ENCODE measurements around the gene PPIP5K1. TPM values are rescaled to one million over a fixed set of nuclear protein-coding genes. Genes with fewer than 3 reads are reported as not detected.

The PPIP5K1 gene
- total and polyA plus RNA-seq, 9 donors: 7.6 to 45.2 (median 32.2) TPM

- Histone ChIP-seq H3K4me1 (ENCODE audit: insufficient read depth) (peaks cover 11% of the 10 kb centered on the region), H3K36me3 (no peaks in the 10 kb centered on the region), H3K9me3 (no peaks in the 10 kb centered on the region), H3K4me3 (no peak overlapping the region), H3K27me3 (no peaks in the 10 kb centered on the region), H3K27ac (peak overlapping the region in 1 of 2 donors; percentile 35)
- intact Hi-C loops (cut with DNase I): no loop called here
- TF ChIP-seq EP300 (IDR thresholded peaks at IDR 0.05): no peak
- TF ChIP-seq CTCF (IDR thresholded peaks at IDR 0.05): no peak
- no peak for TF ChIP-seq POLR2A (IDR thresholded peaks at IDR 0.05)
- DNase-seq: no peak
- WGBS, 3 donors: 77 to 87% (median 85%) methylated on average over 1 of the region's 1 CpG
Measured at GRCh38 chr15:43508421-43508820, 81.6 kb downstream of the PPIP5K1 start.

GRCh38 chr15:43505738-43506137, 84.3 kb downstream of the PPIP5K1 start:
- DNase-seq: no peak
- Histone ChIP-seq H3K4me3 (no peak overlapping the region), H3K27me3 (no peaks in the 10 kb centered on the region), H3K36me3 (no peaks in the 10 kb centered on the region), H3K4me1 (ENCODE audit: insufficient read depth) (peaks cover 8% of the 10 kb centered on the region), H3K9me3 (no peaks in the 10 kb centered on the region), H3K27ac (no peak overlapping the region)
- intact Hi-C loops (cut with DNase I): no loop called here
- TF ChIP-seq POLR2A (IDR thresholded peaks at IDR 0.05): no peak
- TF ChIP-seq CTCF (IDR thresholded peaks at IDR 0.05): no peak
- TF ChIP-seq EP300 (IDR thresholded peaks at IDR 0.05): no peak
- 18 to 36% (median 20%) methylated on average over 1 of the region's 1 CpG for WGBS, 3 donors

- intact Hi-C loops (cut with DNase I): no loop called here
- H3K27me3 ChIP-seq: no peaks in the 10 kb centered on the region
- no peaks in the 10 kb centered on the region for H3K9me3 ChIP-seq
- 89 to 94% (median 91%) methylated on average over 1 of the region's 1 CpG for WGBS, 3 donors
- H3K27ac ChIP-seq: no peak overlapping the region
- H3K4me3 ChIP-seq: no peak overlapping the region
- no peaks in the 10 kb centered on the region for H3K4me1 ChIP-seq (ENCODE audit: insufficient read depth)
- no peak for DNase-seq
- TF ChIP-seq POLR2A (IDR thresholded peaks at IDR 0.05): no peak
- TF ChIP-seq CTCF (IDR thresholded peaks at IDR 0.05): no peak
- no peak for TF ChIP-seq EP300 (IDR thresholded peaks at IDR 0.05)
- no peaks in the 10 kb centered on the region for H3K36me3 ChIP-seq
Measured at GRCh38 chr15:43499635-43500034, 90.4 kb downstream of the PPIP5K1 start.

- H3K4me1 ChIP-seq (ENCODE audit: insufficient read depth): no peaks in the 10 kb centered on the region
- intact Hi-C loops (cut with DNase I): no loop called here
- H3K27ac ChIP-seq: no peak overlapping the region
- H3K9me3 ChIP-seq: no peaks in the 10 kb centered on the region
- 78 to 86% (median 82%) methylated on average over 3 of the region's 3 CpGs for WGBS, 3 donors
- DNase-seq: no peak
- no peaks in the 10 kb centered on the region for H3K27me3 ChIP-seq
- no peak overlapping the region for H3K4me3 ChIP-seq
- H3K36me3 ChIP-seq: no peaks in the 10 kb centered on the region
- TF ChIP-seq EP300 (IDR thresholded peaks at IDR 0.05) (no peak), CTCF (IDR thresholded peaks at IDR 0.05) (no peak), POLR2A (IDR thresholded peaks at IDR 0.05) (no peak)
Measured at GRCh38 chr15:43498990-43499389, 91.0 kb downstream of the PPIP5K1 start.

Measured in ovary (tissue), 9 donors.